ENCODE data around the gene GGT5. TPM values are rescaled to one million over a fixed set of nuclear protein-coding genes. Genes with fewer than 3 reads are reported as not detected.

Gene GGT5
- total RNA-seq, result 7.2 and 12.9 TPM in 2 replicates

GRCh38 chr22:24245030-24245431 lies at the start of gene GGT5:
GGT5 (minus strand) TSS chr22:24245082; CDS start chr22:24244725, 357 bp downstream.

GRCh38 chr22:24270556-24271385 lies 25.9 kb upstream of the GGT5 start, which contains the start of gene SPECC1L:
SPECC1L (plus strand) TSS chr22:24270831; CDS start chr22:24302232, 31,401 bp downstream.

DNA sequence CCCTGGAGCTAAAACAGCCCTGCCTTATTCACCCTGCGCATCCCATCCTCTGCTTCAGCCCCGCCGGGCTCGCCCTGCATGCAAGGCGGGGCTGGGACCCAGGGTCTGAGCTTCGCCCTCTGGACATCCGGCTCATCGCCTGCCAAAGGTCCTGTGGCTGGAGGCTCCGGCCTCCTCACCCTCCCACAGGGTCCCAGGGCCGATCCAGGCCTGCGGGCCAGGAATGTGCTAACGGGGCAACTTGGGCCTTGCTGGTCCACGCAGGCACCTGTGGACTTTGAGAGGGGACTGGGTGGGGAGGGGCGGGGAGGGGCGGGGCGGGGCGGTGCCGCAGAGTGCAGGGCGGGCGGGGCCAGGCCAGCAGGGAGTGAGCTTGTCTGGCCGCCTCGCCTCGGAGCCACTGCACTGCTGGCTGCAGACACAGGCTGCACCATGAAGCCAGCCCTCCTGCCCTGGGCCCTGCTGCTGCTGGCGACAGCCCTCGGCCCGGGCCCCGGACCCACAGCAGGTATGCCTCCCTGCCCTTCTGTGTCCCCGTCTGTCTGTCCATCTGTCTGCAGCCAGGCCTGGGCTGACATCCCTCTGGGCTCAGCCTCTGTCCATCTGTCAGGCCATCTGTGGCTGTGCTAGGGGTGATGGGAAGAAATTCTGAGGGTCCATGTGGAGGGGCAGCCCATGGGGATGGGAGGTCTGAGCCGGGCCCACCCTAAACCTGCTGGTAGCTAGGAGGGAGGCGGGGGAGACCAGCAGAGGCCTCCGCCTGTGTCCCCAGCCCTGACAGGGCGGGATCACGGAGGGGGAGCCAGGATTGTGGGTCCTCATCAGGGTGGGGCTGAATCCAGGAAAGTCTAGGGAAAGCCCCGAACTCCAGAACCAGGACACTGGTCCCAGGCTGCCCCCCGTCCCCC lies 63.5 kb downstream of the GGT5 start, which contains the start of gene SUSD2:
SUSD2 (plus strand) TSS at position 400 of the 908 bp plus-strand sequence; CDS start at position 433, 33 bp downstream.

Other genes with a start within 250 kb of the GGT5 start
- not detected in 2 replicates for gene GSTT4, start 239.6 kb downstream of the GGT5 start, total RNA-seq
- gene CABIN1, start 233.8 kb downstream of the GGT5 start, total RNA-seq, result 31.0 and 48.2 TPM in 2 replicates
- gene SUSD2, start 63.6 kb downstream of the GGT5 start, total RNA-seq, result 0.16 and 1.8 TPM in 2 replicates
- gene SPECC1L, start 25.7 kb upstream of the GGT5 start, total RNA-seq, result 21.2 and 22.4 TPM in 2 replicates
- 0.49 and 4.2 TPM in 2 replicates for gene ADORA2A, start 182.5 kb upstream of the GGT5 start, total RNA-seq

Data from mesangial cell (primary cell).